ENCODE measurements around the gene CASP3.

DNA sequence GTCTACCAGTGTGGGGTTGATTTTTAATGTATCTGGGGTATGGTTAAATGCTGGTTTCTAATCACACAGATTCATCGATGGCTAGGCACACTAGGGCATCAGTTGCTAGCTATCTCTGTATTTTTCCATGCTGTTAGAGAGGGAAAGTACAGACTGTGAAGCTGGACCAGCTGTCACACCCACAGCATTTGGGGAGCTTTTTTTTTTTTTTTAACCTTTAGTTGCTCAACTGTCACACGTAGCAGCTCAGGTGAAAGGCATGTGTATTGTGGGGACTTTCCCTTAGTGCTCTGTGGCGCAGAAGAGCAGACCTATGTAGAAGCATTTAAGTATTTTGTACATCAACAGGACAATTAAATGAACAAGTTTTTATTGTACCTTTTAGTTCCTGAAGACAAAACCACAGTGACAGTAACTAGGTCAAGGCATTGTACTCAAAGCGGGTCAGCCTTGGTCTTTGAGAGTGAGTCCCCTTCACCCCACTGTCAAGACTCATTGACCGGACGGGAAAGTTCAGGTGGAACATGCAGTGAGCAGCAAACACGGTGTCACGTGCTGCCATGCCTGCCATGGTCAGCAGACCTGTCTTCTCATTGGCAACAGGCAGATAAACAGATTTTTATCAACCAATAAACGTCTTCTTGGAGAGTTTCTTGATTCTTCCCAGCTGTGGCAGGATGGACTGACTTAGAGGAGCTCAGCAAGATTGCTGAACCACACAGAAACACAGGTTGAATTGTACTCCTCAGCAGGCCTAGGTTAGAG is 65.3 kb downstream of the CASP3 start:
- TF ChIP-seq, protein P1, sequence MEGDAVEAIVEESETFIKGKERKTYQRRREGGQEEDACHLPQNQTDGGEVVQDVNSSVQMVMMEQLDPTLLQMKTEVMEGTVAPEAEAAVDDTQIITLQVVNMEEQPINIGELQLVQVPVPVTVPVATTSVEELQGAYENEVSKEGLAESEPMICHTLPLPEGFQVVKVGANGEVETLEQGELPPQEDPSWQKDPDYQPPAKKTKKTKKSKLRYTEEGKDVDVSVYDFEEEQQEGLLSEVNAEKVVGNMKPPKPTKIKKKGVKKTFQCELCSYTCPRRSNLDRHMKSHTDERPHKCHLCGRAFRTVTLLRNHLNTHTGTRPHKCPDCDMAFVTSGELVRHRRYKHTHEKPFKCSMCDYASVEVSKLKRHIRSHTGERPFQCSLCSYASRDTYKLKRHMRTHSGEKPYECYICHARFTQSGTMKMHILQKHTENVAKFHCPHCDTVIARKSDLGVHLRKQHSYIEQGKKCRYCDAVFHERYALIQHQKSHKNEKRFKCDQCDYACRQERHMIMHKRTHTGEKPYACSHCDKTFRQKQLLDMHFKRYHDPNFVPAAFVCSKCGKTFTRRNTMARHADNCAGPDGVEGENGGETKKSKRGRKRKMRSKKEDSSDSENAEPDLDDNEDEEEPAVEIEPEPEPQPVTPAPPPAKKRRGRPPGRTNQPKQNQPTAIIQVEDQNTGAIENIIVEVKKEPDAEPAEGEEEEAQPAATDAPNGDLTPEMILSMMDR (IDR thresholded peaks at IDR 0.05; ENCODE audit: poor library complexity), result no peak
- TF ChIP-seq EZH2 (IDR thresholded peaks at IDR 0.05; ENCODE audit: borderline replicate concordance) (no peak), EZH2phosphoT487 (IDR thresholded peaks at IDR 0.05; ENCODE audit: low read depth, severe bottlenecking, unreplicated experiment) (no peak)

Data from hepatocyte (in vitro differentiated cells).